ENCODE data around the gene C9.
A peak's percentile ranks its signal among the peaks of the same experiment; 100 is the strongest.

C9 gene

GRCh38 chr5:39395521-39395920, 31.2 kb upstream of the C9 start:
- peaks cover 49% of the 10 kb centered on the region for H3K36me3 Mint-ChIP-seq (ENCODE audit: low read depth)
- TF ChIP-seq CTCF (IDR thresholded peaks at IDR 0.05; ENCODE audit: unreplicated experiment in 3 of 3): no peak
- no peak overlapping the region for H3K27ac Mint-ChIP-seq
- no peaks in the 10 kb centered on the region for H3K27me3 Mint-ChIP-seq (ENCODE audit: low read depth)
- H3K4me3 Mint-ChIP-seq: no peak overlapping the region
- peaks cover 21% of the 10 kb centered on the region for H3K4me1 Mint-ChIP-seq
- no peaks in the 10 kb centered on the region for H3K9me3 Mint-ChIP-seq

- TF ChIP-seq CTCF (IDR thresholded peaks at IDR 0.05; ENCODE audit: unreplicated experiment in 3 of 3): no peak
- Mint-ChIP-seq H3K9me3 (no peaks in the 10 kb centered on the region), H3K27ac (peak overlapping the region in 1 of 3 experiments; percentile 71), H3K4me3 (no peak overlapping the region), H3K36me3 (ENCODE audit: low read depth) (peaks cover 54% of the 10 kb centered on the region), H3K4me1 (peaks cover 18% of the 10 kb centered on the region), H3K27me3 (ENCODE audit: low read depth) (no peaks in the 10 kb centered on the region)
These were observed 30.7 kb upstream of the C9 start for GRCh38 chr5:39394946-39395345.

GRCh38 chr5:39390945-39391344, 26.6 kb upstream of the C9 start:
- no peak overlapping the region for H3K4me3 Mint-ChIP-seq
- H3K9me3 Mint-ChIP-seq: no peaks in the 10 kb centered on the region
- H3K27me3 Mint-ChIP-seq (ENCODE audit: low read depth): no peaks in the 10 kb centered on the region
- TF ChIP-seq CTCF (IDR thresholded peaks at IDR 0.05; ENCODE audit: unreplicated experiment in 3 of 3): no peak
- H3K27ac Mint-ChIP-seq: no peak overlapping the region
- peaks cover 57% of the 10 kb centered on the region for H3K36me3 Mint-ChIP-seq (ENCODE audit: low read depth)
- peaks cover 6% of the 10 kb centered on the region for H3K4me1 Mint-ChIP-seq

- no peak overlapping the region for H3K27ac Mint-ChIP-seq
These were observed 23.0 kb upstream of the C9 start for GRCh38 chr5:39387293-39387692.

GRCh38 chr5:39384271-39384670, 20.0 kb upstream of the C9 start:
- Mint-ChIP-seq H3K27me3 (ENCODE audit: low read depth) (no peaks in the 10 kb centered on the region), H3K4me3 (no peak overlapping the region), H3K4me1 (peaks cover 6% of the 10 kb centered on the region), H3K9me3 (no peaks in the 10 kb centered on the region), H3K27ac (no peak overlapping the region), H3K36me3 (ENCODE audit: low read depth) (peaks cover 69% of the 10 kb centered on the region)
- TF ChIP-seq CTCF (IDR thresholded peaks at IDR 0.05; ENCODE audit: unreplicated experiment in 3 of 3): no peak

More at GRCh38 chr5:39387293-39387692, 23.0 kb upstream of the C9 start:
- Mint-ChIP-seq H3K36me3 (ENCODE audit: low read depth) (peaks cover 67% of the 10 kb centered on the region), H3K27me3 (ENCODE audit: low read depth) (no peaks in the 10 kb centered on the region), H3K9me3 (no peaks in the 10 kb centered on the region), H3K4me1 (no peaks in the 10 kb centered on the region), H3K4me3 (no peak overlapping the region)
- TF ChIP-seq CTCF (IDR thresholded peaks at IDR 0.05; ENCODE audit: unreplicated experiment in 3 of 3): no peak

- no peak overlapping the region for H3K27ac Mint-ChIP-seq
- no peak overlapping the region for H3K4me3 Mint-ChIP-seq
- peaks cover 7% of the 10 kb centered on the region for H3K4me1 Mint-ChIP-seq
- TF ChIP-seq CTCF (IDR thresholded peaks at IDR 0.05; ENCODE audit: unreplicated experiment in 3 of 3): no peak
- H3K27me3 Mint-ChIP-seq (ENCODE audit: low read depth): no peaks in the 10 kb centered on the region
- H3K9me3 Mint-ChIP-seq: no peaks in the 10 kb centered on the region
- peaks cover 79% of the 10 kb centered on the region for H3K36me3 Mint-ChIP-seq (ENCODE audit: low read depth)
These were observed 17.1 kb upstream of the C9 start for GRCh38 chr5:39381376-39381775.
